Glomerular endothelial cell (primary cell): ENCODE results near the gene KIAA1671. TPM values are rescaled to one million over a fixed set of nuclear protein-coding genes. Genes with fewer than 3 reads are reported as not detected.
A peak's percentile ranks its signal among the peaks of the same experiment; 100 is the strongest.
"Not testable (repeated sequence)": the region's sequence is repeated elsewhere in the genome, so short reads cannot be mapped to it uniquely, and the experiment has no call there.

Experiments
- DNase-seq: peaks from one replicate; pipeline ENCODE4 v3.0.0-alpha.2; 2011; ENCODE audit warnings: low read depth, low spot score; ENCODE audit errors: extremely low read depth
- total RNA-seq: library from RNA; depleted of rRNA; stranded (reverse); fragments of >200 nt; gene quantifications from 2 replicates; pipeline ENCODE4 v1.2.3, GENCODE V29; 2015

The KIAA1671 gene
- total RNA-seq, 1 donor from 2014 or later, result 91.0 TPM

DNA sequence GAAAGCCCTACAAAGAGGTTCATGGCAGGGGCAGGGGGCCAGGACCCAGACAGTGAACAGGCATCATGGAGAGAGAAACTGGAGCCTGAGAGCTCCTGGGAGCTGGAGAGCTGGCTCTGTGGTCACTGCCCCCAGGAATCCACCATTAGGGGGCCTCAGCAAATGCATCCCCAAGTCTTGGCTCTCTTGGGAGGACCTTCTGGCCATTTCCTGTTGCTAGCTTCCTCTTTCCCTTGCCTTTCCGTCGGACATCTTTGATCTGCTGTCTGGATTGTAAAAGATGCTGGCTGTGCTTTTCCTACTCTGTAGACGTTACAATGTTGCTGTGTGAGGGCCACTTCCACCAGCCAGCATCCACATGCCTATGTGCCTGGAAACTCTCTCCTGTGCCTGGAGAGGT, 259.8 kb downstream of the KIAA1671 start:
- DNase-seq, result no peak

DNA sequence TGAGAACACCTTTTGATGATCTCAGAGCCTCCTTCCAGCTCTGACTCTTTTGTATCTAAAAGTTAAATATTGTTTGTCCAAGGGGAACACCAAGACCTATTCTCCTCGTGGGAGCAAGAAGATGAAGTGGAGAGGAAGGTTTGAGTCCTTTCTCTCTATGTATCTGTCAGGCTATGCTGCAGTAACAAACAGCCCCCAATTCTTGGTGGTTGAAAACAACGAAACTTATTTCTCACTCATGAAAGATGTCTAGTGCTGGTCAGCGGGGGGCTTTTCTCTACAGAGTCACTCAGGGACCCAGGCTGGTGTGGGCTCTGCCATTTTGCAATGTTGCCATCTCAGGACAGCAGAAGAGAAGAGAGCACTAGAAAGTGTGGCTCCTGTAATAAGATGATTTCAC, 260.7 kb downstream of the KIAA1671 start:
- no peak for DNase-seq

DNA sequence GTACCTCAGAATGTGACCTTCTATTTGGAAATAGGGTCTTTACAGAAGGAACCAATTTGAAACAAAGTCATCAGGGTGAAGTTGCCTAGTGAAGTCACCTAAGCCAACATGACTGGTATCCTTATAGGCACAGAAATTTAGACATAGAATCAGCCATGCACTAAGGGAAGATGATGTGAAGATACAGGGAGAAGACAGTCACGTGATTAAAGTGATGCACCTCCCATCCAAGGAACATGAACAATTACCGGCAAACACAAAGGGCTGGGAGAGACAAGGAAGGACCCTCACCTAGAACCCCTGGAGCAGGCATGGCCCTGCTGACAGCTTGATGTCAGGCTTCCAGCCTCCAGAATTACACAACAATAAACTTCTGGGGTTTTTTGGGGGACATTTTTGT, 263.7 kb downstream of the KIAA1671 start:
- DNase-seq, result no peak

GRCh38 chr22:25219211-25219689, 266.7 kb downstream of the KIAA1671 start, which contains the start of gene CRYBB2:
TSS of gene CRYBB2 (plus strand) at chr22:25219639. CDS start at chr22:25221430, 1,791 bp downstream.
- DNase-seq, result no peak

GRCh38 chr22:25219948-25220442, 267.5 kb downstream of the KIAA1671 start:
- DNase-seq, result no peak

DNA sequence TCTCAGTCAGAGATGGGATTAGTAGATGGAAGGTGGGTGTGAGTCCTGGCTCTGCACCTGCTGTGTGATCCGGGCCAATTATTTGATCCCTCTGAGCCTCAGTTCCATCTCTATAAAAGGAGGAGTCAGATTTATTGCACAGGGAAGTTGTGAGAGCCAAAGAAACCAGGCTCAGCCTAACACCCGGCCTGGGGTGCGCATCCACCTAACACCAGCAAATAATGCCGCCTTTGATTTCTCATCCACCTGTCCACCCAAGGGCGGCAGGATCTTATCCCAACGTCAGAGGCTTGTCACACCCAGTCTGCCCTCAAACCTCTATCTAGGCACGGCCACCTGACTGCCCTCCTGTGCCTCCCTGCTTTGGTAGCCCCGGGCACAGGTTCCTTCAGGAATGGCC, 269.3 kb downstream of the KIAA1671 start:
- DNase-seq, result no peak

GRCh38 chr22:25223269-25223850, 270.8 kb downstream of the KIAA1671 start:
- DNase-seq, result no peak

DNA sequence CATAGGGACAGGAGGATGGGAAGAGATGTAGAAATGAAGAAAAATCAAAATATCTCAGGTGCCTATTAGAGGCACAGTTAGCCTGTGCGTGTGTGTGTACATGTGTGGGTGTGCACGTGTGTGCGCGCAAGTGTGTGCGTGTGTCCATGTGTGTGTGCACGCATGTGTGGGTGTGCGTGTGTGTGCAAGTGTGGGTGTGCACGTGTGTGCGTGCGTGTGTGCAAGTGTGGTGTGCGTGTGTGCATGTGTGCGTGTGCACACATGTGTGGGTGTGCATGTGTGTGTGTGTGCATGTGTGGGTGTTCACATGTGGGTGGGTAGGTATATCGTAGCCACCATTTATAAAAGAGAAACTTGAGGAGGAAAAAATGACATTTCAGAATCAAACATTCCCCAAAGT, 276.3 kb downstream of the KIAA1671 start:
- DNase-seq, result no peak

DNA sequence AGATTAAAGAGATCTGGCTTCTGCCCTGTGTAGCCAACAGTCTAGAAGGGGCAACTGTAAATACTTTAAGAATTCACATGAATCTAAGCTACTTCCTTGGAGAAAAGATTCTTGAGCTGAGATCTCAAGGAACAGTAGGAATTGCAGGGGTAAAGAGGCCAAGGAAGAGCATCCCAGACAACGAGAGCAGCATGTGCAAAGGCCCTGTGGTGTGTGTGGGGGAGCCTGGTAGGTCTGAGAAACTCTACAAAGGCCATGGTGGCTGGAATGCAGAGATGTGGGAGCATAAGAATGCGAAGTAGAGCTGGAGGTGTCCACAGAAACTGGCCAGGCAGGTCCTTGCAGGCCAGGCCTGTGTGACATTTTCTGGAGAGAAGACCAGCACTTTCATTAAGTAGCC, 278.2 kb downstream of the KIAA1671 start:
- not testable (repeated sequence) for DNase-seq

GRCh38 chr22:25232301-25232700, 279.8 kb downstream of the KIAA1671 start:
- DNase-seq, result no peak

DNA sequence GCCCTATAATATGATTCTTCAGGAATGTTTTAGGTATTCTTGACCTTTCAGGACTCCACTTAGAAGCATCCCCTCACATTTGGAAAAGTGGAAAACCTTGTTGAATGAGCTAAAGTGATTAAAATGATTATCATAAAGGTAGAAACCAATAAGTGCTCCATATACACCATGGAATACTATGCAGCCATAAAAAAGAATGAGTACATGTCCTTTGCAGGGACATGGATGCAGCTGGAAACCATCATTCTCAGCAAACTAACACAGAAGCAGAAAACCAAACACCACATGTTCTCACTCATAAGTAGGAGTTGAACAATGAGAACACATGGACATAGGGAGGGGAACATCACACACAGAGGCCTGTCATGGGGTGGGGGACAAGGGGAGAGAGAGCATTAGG, 281.2 kb downstream of the KIAA1671 start:
- DNase-seq, result not testable (repeated sequence)

GRCh38 chr22:25235547-25236290, 283.2 kb downstream of the KIAA1671 start:
- peak; percentile 20 for DNase-seq

GRCh38 chr22:25236417-25236816, 283.9 kb downstream of the KIAA1671 start:
- no peak for DNase-seq

DNA sequence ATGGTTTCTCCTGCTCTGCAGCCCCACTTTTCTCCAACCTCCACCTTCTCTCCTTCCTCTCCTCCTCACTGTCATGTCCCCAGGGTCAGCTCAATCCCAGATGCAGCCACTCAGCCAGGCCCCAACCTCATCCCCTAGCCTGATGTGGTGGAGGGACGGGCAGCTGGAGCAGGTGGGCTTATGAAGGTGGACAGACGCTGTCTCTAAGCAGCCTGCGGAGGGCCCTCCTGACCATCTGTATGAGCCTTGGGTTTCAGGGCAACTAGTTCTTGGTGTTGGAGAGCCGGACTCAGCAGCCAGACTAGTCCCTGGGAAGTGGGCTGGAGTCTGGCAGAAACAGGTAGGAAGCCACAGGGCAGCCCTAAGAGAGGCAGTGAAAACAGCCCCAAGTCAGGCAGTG, 285.0 kb downstream of the KIAA1671 start:
- DNase-seq, result no peak

- DNase-seq, result not testable (repeated sequence)
Observed at GRCh38 chr22:25238058-25238457, 285.5 kb downstream of the KIAA1671 start.

Other genes starting within 250 kb of the KIAA1671 start
- 0.15 and 0.18 TPM in 2 replicates for gene PIWIL3, start 178.0 kb upstream of the KIAA1671 start, total RNA-seq
- 0.18 TPM in 1 of 2 replicates, not detected in the other for gene SGSM1, start 146.5 kb upstream of the KIAA1671 start, total RNA-seq
- gene LHFPL7, start 6.0 kb upstream of the KIAA1671 start, total RNA-seq, result not detected in 2 replicates
- gene CRYBB3, start 247.1 kb downstream of the KIAA1671 start, total RNA-seq, result 0.58 TPM in 1 of 2 replicates, not detected in the other